Measurements from ENCODE around the gene EAF1.
"Not testable (repeated sequence)": the region's sequence is repeated elsewhere in the genome, so short reads cannot be mapped to it uniquely, and the experiment has no call there.

Gene EAF1

GRCh38 chr3:15409239-15409638 is 18.2 kb upstream of the EAF1 start:
- DNase-seq: no peak

GRCh38 chr3:15409774-15410173 is 17.6 kb upstream of the EAF1 start:
- no peak for DNase-seq

- not testable (repeated sequence) for DNase-seq
Observed at GRCh38 chr3:15410966-15411365, 16.4 kb upstream of the EAF1 start.

GRCh38 chr3:15420871-15421270 is 6.5 kb upstream of the EAF1 start:
- no peak for DNase-seq

GRCh38 chr3:15426579-15427118 is 749 bp upstream of the EAF1 start:
- DNase-seq: no peak

- DNase-seq: no peak
Observed at GRCh38 chr3:15427981-15428380, 583 bp downstream of the EAF1 start.

- DNase-seq: peak in 1 of 3 experiments; percentile 38
Observed at GRCh38 chr3:15428539-15428938, 1.1 kb downstream of the EAF1 start.

- no peak for DNase-seq
Observed at GRCh38 chr3:15429080-15429479, 1.7 kb downstream of the EAF1 start.

GRCh38 chr3:15430624-15431023 is 3.2 kb downstream of the EAF1 start:
- DNase-seq: no peak

- DNase-seq: no peak
Observed at GRCh38 chr3:15431256-15431837, 3.9 kb downstream of the EAF1 start.

GRCh38 chr3:15433531-15433930 is 6.1 kb downstream of the EAF1 start:
- no peak for DNase-seq

GRCh38 chr3:15434756-15435155 is 7.4 kb downstream of the EAF1 start:
- DNase-seq: no peak

- DNase-seq: no peak
Observed at GRCh38 chr3:15436246-15436645, 8.8 kb downstream of the EAF1 start.

GRCh38 chr3:15438983-15439382 is 11.6 kb downstream of the EAF1 start:
- DNase-seq: no peak

- no peak for DNase-seq
Observed at GRCh38 chr3:15439476-15439875, 12.1 kb downstream of the EAF1 start.

GRCh38 chr3:15440891-15441290 is 13.5 kb downstream of the EAF1 start:
- no peak for DNase-seq

- DNase-seq: no peak
Observed at GRCh38 chr3:15443826-15444524, 16.6 kb downstream of the EAF1 start.

GRCh38 chr3:15449489-15450224 is 22.3 kb downstream of the EAF1 start:
- DNase-seq: no peak

- no peak for DNase-seq
Observed at GRCh38 chr3:15450438-15451215, 23.2 kb downstream of the EAF1 start.

- DNase-seq: no peak
Observed at GRCh38 chr3:15451216-15452113, 24.1 kb downstream of the EAF1 start.

GRCh38 chr3:15452156-15452555 is 24.8 kb downstream of the EAF1 start:
- DNase-seq: no peak

GRCh38 chr3:15452961-15453360 is 25.6 kb downstream of the EAF1 start:
- no peak for DNase-seq

All from NCI-H1417 (cell line).